Measurements from ENCODE around the gene IRF2BP2.

DNA sequence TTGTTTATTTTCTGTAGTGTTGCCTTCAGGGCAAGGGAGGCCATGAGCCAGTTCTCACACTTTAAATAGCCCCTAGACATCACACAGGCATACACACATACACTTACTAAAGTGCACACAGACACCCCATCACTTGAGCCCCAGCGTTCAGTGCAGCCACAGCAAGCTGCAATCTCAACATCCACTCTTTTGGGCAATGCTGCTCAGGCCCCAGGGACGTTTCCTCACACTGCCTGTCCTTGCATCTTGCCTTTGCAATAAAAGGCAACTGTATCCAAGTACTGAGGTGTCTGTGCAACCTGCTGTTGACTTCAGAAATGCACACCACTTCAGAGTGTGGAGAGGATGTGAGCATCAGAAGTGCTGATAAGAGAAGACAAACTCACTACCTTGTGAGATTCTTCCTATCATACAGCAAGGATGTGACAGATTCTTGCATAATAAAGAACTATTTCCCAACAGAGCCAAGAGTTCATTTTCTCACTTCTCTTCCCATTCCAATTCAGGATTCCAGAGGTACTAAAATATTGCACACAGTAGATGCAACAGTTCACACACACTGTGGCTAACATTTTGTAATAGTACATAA, 36.2 kb downstream of the IRF2BP2 start:
- TF ChIP-seq POLR2AphosphoS5 (IDR thresholded peaks at IDR 0.05; ENCODE audit: low read length) (no peak), CBFB (IDR thresholded peaks at IDR 0.05; ENCODE audit: low read depth) (no peak), KDM1A (IDR thresholded peaks at IDR 0.05; ENCODE audit: borderline replicate concordance) (no peak)
- TF ChIP-seq, protein P1, sequence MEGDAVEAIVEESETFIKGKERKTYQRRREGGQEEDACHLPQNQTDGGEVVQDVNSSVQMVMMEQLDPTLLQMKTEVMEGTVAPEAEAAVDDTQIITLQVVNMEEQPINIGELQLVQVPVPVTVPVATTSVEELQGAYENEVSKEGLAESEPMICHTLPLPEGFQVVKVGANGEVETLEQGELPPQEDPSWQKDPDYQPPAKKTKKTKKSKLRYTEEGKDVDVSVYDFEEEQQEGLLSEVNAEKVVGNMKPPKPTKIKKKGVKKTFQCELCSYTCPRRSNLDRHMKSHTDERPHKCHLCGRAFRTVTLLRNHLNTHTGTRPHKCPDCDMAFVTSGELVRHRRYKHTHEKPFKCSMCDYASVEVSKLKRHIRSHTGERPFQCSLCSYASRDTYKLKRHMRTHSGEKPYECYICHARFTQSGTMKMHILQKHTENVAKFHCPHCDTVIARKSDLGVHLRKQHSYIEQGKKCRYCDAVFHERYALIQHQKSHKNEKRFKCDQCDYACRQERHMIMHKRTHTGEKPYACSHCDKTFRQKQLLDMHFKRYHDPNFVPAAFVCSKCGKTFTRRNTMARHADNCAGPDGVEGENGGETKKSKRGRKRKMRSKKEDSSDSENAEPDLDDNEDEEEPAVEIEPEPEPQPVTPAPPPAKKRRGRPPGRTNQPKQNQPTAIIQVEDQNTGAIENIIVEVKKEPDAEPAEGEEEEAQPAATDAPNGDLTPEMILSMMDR (IDR thresholded peaks at IDR 0.05 in 2 of 3, conservative IDR thresholded peaks at IDR 0.05 in 1 of 3; ENCODE audit: control insufficient read depth in 2 of 3, extremely low read depth in 1 of 3, insufficient read depth in 1 of 3, low read depth in 3 of 3, low read length in 3 of 3), result no peak
- TF ChIP-seq, protein P2, sequence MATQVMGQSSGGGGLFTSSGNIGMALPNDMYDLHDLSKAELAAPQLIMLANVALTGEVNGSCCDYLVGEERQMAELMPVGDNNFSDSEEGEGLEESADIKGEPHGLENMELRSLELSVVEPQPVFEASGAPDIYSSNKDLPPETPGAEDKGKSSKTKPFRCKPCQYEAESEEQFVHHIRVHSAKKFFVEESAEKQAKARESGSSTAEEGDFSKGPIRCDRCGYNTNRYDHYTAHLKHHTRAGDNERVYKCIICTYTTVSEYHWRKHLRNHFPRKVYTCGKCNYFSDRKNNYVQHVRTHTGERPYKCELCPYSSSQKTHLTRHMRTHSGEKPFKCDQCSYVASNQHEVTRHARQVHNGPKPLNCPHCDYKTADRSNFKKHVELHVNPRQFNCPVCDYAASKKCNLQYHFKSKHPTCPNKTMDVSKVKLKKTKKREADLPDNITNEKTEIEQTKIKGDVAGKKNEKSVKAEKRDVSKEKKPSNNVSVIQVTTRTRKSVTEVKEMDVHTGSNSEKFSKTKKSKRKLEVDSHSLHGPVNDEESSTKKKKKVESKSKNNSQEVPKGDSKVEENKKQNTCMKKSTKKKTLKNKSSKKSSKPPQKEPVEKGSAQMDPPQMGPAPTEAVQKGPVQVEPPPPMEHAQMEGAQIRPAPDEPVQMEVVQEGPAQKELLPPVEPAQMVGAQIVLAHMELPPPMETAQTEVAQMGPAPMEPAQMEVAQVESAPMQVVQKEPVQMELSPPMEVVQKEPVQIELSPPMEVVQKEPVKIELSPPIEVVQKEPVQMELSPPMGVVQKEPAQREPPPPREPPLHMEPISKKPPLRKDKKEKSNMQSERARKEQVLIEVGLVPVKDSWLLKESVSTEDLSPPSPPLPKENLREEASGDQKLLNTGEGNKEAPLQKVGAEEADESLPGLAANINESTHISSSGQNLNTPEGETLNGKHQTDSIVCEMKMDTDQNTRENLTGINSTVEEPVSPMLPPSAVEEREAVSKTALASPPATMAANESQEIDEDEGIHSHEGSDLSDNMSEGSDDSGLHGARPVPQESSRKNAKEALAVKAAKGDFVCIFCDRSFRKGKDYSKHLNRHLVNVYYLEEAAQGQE (IDR thresholded peaks at IDR 0.05; ENCODE audit: low read depth, low read length), result no peak
